IPS-NIHi11 (cell line): ENCODE measurements around the gene TCEA3.

Experiments used
- DNase-seq: peaks from one replicate; pipeline ENCODE4 v3.0.0; 2012; ENCODE audit warnings: mixed read lengths, low spot score

The TCEA3 gene

DNA sequence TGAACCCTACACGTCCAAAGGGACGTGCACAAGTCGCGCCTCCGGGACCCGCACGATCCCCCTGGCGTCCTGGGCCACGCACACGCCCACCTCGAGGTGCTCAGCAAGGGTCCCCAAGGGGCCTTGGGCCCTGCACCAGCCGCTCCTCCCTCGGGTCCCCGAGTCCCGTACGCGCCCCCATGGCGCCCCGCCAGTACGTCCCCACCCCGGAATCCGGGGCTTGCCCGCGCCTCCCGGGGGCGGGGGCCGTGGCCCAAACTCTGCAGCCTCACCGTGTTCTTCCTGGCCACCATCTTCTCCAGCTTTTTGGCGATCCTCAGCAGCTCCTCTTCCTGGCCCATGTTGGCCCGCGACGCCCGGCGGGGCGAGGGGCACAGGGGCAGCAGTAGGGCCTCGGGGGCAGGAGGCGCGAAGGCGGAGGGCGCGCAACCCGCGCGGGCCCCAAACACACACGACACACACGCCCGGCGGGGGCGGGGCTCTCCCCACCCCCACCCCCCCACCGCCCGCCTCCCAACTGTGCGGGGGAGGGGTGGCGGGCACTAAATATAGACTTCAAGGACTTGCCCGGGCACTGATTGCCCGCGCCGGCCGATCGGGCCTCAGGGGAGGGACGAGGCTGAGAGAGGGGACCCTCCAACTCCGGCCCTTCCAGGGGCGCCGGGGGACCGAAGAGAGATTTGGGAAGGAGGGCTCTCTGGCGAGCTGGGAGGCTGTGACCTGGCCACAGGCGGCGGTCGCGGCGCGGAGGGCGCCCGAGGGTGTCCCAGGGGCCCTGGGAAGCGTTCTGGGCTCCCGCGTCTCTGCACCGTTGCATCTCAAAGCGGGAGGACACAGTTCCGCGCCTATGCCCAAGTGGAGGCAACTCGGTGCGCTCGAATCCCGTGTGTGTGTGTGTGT lies at the start of gene TCEA3:
TSS of gene TCEA3 (minus strand) at position 456 of the 900 bp plus-strand sequence. CDS start at position 341, 115 bp downstream.
- peak; percentile 69 for DNase-seq

DNA sequence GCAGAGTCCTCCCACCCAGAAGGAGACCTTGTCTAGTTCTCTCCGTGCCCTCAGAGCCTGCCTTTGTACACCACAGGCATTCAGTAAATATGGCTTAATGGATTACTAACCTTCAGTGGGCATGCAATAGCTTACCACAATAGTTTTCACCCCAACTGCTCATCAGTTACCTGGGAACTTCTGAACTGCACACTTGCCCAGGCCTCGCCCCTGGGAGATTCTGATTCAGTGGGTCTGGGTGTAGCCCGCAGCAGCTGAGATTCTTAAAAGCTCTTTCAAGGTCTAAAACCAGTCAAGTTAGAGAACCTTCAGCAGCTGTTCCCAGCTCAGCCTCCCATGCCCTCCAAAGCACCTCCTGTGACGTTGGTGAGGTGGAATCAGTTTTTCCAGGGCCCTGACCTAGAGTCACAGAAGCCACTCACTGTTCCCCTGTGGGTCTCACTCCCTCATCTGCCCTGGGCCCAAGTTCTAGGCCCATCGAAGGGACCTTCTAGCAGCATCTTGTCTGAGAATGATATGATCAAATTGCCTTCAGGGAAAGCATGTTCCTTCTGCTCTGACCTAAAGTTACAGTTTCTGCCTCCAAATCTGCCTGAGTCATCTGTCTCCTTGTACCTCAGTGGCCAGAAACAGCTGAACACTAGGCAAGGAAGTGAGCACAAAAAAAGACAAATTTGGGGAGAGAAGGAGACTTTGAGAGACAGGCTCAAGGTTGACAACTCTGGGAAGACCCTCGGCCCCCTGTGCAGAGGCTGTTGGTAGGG lies 48.7 kb upstream of the TCEA3 start:
- DNase-seq = no peak

DNA sequence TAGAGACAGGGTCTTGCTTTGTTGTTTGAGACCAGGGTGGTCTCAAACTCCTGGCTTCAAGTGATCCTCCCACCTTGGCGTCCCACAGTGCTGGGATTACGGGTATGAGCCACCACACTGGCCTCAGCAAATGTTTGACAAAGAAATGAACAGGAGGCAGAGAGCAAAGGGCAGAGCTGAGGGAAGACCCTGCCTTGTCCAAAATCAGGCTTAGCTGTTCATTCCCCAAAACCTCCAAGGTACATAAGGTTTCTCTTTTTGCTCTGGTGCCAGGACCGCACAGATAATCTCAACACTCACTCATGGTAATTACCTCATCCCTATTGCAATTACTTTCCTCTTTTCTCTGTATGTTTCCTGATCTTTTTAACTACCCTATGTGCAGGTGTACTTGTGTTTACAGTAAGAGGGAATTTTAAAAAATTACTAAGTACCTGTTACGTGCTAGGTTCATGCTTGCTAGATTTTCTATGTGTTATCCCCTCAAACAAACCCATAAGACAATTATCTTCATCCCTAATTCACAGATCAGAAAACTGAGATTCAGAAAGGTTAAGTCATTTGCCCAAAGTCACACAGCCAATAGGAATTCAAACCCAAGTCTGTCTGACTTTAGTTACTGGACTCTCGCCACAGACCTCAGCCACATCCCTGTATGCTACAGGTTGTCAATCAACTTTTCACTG lies 47.9 kb upstream of the TCEA3 start:
- DNase-seq = no peak

DNA sequence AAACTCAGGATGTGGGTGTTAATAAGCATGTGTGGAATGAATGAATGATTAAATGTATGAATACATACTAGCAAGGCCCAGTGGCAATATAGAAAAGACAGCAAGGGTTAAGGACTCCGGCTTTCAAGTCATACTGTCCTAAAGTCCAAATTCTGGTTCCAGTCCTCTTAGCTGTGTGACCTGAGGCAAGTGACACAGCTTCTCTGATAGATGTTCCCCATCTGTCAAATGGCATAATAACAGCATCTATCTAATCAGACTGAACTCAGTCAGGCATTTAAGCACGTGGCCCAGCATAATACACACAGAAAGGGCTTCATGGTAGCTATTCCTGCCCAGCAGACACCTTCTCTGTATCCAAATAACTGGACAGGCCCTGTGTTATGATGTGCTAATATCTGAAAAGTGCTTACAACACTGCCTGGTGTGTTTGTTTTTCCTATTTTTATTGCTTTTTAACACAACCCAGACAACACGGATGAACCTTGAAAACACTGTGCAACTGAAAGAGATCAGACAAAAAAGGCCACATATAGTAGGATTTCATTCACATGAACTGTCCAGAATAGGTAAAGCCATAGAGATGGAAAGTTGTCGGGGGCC lies 47.0 kb upstream of the TCEA3 start:
- no peak for DNase-seq

DNA sequence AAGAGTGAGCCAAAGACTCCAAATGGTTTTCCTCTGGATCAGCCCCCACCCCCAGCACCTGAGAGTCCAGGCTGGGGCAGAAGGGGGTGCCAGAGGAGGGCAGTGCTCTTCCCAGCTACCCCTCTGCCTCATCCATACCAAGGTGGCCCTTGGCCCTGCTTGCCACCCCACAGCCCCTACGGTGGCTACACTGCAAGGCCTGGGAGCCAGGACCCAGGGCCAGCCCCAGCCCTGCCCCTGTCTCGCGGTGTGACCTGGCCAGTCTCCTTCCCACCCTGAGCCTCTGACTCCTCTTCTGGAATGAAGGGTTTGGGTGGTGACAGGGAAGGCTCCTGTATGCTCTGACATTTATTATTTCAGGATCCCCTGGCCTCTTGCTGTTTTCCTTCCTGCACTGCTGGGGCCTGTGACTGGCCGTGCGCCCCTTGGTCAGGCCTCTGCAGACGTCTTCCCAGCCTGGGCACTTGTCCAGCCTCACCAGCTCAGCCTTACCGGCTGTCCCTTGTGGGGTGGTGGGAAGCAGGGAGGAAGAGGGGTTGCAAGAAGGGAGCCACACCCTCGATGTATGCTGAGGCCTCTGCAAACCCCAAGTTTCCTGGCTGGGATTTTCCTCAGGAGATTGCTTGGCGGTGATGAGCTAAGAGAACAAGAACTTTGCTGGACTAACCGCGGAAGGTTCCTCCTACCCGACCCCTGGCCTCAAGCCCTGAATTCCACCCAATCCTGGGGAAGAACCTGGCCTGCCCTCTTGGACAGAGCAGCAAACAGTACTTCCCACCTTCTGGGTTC lies 45.9 kb upstream of the TCEA3 start:
- DNase-seq = no peak

DNA sequence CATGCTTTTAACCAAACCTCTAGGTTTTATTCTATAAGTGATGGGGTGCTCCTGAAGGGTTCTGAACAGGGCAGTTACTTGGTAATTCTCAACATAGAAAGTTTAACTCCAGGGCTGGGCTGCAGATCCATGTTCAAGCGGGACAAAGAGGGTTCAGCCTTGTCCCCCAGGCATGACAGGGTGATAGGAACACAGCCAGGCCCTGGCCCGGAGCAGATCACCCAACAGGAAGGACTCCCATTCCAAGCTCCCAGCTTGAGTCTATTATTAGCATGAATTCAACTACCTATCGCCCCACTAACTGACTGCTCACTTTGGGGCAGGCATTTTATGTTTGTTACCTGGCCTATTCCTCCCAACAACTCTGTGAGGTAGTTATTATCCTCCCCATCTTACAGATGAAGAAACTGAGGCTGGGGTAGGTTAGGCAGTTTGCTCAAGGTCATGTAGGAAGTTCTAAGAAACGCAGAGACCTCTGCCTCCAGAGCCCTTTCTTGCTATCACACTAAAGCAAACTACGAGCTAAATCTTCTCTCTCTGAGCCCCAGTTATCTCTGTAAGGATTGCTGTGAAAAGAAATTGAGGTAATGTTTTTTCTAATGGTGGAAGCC lies 44.9 kb upstream of the TCEA3 start:
- no peak for DNase-seq

DNA sequence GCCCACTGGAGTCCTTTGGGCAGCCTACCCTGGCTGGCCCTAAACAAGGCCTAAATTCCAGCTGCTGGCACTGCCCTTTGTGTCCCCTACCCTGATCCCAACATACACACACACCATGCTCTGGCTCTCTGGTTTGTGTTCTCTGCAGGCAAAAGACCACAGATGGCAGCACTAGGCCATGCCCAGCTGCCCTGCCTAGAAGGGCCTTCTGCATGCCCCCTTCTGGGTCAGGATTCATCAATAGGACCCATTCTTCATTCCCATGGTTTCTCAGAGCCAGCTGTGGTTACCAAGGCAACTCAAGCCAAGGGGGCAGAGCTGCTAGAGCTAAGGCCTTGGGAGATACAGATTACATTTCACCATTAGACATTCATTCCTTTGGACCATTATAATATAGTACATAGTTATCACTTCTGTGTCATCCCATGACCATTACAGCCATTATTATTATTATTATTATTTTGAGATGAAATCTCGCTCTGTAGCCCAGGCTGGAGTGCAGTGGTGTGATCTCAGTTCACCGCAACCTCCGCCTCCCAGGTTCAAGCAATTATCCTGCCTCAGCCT lies 42.0 kb upstream of the TCEA3 start:
- no peak for DNase-seq

DNA sequence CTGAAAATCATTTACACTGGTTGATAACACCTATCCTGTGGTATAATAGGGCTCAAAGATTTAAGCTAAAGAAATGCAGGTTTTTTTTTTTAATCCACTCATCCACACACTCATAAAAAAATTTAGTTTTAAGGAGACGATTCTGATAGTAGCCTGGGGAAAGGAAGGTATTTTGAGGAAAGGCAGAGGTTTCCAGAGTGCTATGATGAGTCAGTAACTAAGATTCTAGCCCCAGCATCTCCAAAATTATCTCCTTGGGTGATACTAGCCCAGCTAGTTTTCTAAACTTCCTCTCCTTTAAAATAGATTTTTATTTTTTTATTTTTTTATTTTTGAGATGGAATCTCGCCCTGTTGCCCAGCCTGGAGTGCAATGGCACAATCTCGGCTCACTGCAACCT lies 38.7 kb upstream of the TCEA3 start:
- DNase-seq = no peak

DNA sequence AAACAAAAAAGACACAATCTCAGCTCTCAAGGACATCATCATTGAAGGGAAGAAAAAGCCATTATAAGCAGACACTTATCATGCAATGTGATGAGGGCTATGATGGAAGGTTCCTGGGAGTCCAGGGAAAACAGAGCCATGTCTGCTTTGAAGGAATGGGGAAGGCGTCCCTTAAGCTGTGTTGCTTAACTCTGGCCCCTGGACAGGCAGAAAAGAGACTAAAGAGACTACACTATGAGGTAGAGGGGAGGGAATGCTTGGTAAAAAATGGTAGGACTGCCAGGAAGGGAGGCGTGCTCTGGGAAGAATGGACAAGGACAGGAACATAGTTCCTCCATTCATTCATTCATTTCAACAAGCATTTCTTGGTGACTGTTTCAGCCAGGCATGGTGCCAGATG lies 38.2 kb upstream of the TCEA3 start:
- DNase-seq = no peak

DNA sequence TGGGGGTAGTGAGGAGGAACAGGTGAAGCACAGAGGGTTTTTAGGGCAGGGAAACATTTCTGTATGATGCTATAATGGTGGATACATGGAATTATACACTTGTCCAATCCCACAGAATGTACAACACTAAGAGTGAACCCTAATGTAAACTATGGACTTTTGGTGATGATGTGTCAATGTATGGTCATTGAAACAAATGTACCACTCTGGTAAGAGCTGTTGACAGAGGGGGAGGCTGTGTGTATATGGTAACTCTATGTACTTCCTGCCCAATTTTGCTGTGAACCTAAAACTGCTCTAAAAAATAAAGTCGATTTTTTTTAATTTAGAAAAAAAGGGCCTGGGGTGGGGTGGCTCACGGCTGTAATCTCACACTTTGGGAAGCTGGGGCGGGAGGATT lies 36.5 kb upstream of the TCEA3 start:
- no peak for DNase-seq

DNA sequence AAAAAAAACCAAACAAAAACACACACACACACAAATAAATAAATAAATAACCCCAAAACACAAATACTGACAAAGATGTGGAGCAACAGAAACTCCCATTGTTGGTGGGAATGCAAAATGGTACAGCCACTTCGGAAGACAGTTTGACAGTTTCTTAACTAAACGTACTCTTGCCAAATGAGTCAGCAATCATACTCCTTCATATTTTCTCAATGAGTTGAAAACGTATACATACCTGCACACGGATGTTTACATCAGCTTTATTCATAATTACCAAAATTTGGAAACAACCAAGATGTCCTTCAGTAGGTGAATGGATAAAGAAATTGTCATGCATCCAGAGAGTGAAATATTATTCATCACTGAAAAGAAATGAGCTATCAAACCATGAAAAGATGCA lies 36.0 kb upstream of the TCEA3 start:
- no peak for DNase-seq

DNA sequence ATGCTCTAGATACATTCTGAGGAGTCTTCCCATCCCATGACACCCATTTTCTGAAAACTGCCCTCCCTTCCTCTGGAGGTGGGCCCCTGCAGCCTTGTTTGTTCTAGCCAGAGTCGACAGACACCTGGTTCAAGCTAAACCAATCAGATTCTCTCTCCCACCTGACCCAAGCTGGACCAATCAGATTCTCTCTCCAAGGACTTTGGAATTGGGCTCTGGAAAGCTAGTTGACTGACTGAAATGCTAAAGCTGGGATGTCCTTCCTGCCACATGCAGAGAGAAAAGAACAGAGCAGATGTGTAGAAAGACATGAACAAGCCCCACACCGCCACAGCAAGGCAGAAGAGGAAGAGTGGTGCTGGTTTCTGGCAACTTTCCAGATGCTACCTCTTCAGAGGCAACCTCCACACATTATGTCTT lies 34.8 kb upstream of the TCEA3 start:
- DNase-seq = peak; percentile 47

DNA sequence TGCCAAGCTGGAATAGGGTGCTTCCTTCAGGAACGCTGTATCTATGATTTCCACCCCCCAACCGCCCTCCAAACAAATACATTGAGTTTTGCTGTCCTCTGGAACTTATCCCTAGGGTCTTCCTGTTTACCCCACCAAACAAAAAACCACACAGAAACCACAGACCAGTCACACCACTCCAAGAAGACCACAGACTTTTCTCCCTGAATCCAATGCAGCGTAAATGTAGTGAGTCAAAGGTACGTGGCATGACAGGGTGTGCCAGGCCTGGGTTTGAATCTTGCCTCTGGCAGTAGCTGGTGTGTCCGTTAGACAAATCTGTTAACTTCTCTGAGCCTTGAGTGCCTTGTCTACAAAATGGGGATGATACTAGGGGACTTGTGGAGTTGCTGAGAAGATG lies 31.7 kb upstream of the TCEA3 start:
- DNase-seq = no peak

DNA sequence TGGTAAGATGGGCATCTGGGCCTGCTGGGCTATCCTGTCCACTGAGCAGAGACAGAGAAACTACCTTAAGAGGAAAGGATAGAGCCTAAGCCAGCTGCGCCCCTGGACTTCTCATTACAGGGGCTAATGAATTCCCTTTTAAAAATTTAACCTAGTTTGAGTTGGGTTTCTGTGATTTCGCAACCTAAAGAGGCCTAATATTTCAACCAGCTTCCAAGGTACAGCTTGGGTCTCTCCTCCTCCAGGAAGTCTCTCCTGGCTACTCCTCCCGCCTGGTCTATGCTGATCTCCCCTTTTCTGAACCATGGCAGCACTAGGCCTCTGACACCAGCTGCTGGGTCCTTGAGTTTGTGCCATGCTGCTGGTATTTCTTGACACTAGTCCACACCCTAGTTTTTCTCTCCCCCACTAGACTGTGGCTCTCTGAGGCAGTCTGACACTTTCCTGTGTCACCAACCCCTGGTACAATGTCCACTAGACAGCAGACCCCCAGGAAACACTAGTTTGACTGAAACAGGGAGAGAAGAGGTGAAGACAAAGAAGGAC lies 29.0 kb upstream of the TCEA3 start:
- no peak for DNase-seq

DNA sequence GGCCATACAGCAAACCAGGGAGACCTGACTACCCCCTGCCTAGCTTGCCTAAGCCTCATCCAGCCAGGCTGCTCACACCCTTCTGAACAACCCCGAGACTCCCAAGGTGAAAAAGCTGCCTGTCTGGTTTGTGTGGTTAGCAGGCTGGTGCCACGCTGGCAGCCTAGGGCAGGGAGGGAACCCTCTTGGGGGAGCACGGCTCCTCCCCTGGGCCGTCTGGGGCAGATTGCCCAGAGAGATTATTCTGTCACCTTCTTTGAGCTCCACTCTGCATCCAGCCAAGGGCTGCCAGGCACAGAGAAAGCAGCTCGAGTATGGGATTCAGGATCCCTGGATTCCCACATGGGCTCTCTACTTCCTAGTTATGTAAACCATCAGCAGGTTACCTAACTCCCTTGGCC lies 27.5 kb upstream of the TCEA3 start:
- peak; percentile 59 for DNase-seq

DNA sequence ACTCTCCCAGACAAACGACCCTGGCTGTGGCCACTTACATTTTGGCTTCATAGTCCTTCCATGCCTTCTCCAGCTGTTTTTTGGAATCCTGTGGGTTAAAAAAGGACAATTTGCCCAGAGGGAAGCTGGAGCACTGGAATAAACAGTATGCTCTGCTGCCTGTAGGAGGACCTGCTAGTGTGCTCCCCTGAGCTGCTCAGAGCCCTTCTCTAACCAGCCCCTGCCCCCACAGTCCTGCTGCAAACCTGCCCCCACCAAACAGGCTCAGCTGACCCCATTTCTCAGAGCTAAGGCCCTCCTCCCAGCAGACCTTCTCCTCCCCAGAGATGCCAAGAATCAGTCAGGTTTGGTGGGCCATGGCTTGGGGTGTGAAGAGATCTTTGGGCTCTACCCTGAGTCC lies 26.9 kb upstream of the TCEA3 start:
- DNase-seq = no peak

DNA sequence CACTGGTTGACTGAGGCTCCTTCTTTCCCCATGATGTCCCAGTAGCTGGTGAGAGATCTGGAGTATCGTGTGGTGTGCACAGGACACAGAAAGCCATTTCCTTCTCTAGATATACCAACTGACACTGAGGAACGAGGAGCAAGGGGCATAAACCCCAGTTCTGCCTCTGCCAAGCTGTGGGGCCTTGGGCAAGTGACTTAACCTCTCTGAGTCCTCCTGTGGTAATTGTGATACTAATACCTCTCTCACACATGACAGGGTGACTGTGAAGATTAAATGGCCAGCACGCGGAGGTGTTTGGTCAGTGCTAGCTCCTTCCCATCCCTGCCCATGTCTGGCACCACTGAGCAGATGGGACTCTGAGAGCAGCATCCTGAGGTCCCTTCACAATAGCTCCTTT lies 26.3 kb upstream of the TCEA3 start:
- DNase-seq = no peak

DNA sequence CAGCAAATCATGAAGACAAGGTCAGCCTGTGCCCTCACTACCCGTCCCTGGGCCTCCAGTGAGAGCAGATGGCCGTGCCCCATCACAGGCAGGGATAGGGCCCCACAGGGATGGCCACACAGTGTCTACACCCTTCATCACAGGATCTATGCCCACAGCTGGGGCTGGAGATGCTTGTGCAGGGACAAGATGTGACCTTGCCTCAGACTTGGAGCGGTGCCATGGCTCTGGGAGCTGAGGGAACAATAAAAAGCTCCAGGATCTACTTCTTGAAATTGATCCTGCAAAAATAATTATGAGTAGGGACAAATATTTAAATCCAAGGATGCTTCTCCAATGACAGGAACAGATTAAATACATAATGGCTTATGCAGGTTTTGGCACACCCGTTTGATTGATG lies 25.4 kb upstream of the TCEA3 start:
- no peak for DNase-seq

DNA sequence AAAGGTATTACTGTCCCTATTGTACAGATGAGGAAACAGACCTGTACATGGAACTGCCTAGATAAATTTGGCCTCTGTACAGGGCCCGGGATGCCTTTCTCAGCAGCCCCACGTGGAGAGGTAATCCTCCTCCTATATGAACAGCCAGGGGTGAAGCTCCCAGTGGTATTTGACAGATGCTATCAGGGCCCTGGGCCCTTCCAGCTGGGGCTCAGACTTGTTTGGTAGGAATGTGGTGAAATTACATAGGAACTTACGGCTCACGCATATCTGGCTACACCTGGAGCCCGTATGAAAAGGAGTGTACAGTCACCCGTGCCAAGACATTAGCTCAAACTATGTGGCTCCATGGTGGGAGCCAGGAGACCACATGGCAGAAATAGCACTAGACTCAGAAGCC lies 24.8 kb upstream of the TCEA3 start:
- no peak for DNase-seq

DNA sequence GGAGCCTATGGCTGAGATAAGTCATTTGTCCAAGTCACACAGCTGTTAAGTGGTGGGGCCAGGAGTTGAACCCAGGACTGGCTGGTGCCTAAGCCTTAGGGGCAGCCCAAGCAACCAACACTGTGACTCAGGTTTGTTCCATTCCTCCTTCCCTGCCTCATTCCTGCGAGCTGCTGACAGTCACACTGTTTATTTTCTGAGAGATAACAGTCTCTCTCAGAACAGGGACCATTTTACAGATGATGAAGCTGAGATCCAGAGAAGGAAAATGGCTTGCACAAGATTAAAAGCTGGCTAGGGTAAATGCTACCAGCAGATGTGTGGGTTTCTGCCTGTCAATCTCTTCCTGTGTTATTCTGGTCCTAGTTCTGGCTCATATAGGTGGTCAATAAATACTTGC lies 24.3 kb upstream of the TCEA3 start:
- DNase-seq = no peak
